Fibroblast of skin of scalp (primary cell): ENCODE measurements around the gene DAAM2.
A peak's percentile ranks its signal among the peaks of the same experiment; 100 is the strongest.

Source experiments
- DNase-seq: peaks from one replicate; pipeline ENCODE4 v3.0.0-alpha.2; 2013

The DAAM2 gene

DNA sequence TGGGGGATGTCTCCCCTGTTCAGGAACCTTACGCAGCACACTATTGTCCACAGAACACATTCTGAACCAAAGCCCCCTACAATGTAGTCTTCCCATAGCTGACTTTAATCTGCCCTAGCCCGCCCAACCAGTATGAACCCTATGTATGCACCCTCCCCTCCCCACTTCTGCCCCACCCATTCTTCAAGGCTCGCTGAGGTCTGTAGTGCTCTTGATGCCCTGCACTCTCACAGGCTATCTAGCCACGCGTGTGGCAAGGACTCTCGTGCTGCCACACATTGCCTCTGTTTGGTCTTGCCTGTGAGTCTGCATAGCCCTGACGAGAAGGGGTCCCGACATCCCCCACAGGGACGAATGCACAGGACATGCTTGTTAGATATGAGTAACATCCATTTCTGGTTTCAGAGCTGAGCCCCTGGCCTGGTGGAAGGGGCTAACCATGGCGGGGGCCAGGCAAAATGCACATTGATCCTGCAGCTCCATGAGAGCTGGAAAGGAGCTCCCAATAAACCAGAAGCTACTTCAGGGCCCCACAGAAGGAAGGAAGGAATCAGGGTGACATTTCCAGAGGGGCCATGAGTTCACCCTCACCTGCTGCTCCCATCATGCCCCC is 119.4 kb downstream of the DAAM2 start:
- no peak for DNase-seq

GRCh38 chr6:39912446-39912845 is 120.3 kb downstream of the DAAM2 start:
- no peak for DNase-seq

DNA sequence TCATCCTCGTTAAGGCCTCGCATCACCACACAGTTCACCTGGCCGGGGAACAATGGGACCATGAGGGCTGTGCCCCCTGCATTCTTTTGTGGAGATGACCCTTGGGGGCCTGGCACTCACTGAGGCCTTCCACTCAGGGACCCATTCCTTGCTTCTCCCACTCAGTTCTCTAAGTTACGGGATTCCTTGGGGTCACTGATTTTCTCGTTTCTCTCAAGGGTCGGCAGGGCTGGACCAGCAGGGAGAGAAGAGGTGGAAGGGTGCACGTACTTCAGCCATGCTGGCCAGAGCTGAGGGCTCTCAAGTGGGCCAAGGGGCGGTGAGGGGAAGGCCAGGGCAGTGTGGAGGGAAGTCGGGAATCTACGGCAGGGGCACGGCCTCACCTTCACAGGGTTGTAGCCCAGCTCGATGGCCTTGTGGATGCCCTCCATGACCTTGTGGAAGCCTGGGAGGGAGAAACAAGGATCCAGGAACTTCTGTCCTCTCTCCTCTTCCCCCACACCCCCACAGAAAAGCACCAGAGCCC is 121.3 kb downstream of the DAAM2 start:
- no peak for DNase-seq

GRCh38 chr6:39914239-39914638 is 122.1 kb downstream of the DAAM2 start:
- no peak for DNase-seq

DNA sequence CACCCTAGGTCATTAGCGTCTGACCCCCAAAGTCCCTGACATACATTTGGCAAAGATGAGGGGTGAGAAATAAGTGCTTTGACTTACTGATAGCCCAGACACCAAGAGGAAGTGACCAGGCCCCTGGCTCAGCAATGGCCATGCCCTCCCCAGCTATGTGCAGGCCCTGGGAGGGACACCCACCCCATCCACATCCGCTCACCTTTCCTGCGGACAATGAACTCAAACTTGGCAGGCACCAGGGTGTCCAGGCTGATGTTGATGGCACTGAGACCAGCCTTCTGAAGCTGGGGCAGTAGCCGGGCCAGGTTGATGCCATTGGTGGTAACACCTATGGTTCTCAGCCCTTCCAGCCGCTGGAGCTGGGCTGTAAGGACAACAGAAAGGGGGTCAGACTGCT is 123.7 kb downstream of the DAAM2 start:
- no peak for DNase-seq

DNA sequence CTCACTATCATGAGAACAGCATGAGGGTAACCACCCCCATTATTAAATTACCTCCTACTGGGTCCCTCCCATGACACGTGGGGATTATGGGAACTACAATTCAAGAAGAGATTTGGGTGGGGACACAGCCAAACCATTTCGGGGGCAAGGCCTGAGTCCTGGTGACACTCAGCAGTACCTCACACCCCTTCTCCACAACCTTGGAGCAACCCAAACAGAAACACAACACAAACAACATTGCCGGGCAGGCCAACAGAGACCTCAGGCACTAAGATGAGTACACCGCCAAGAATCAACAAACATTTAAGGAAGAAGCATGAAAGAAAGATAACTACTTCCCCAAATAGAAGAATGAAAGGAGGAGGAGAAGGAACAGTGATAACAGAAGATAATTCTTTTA is 125.2 kb downstream of the DAAM2 start:
- DNase-seq, result no peak

DNA sequence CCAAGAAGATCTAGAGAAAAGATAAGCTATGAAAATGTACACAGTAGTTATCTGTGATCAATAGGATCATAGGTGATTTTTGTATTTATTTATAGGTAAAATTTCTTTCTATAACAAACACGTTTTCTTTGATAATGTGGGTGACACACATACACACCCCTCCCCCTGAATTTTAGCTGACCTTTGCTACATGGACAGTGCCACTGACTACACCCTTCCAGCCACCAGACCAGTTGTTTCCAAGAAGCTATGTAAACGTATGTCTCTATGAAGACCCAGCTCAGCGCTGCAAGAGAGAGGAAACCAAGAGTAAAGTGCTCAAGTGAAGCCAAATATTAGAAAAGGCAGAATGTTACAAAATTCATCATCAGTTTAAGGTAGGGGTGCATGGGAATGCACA is 125.8 kb downstream of the DAAM2 start:
- DNase-seq, result no peak

DNA sequence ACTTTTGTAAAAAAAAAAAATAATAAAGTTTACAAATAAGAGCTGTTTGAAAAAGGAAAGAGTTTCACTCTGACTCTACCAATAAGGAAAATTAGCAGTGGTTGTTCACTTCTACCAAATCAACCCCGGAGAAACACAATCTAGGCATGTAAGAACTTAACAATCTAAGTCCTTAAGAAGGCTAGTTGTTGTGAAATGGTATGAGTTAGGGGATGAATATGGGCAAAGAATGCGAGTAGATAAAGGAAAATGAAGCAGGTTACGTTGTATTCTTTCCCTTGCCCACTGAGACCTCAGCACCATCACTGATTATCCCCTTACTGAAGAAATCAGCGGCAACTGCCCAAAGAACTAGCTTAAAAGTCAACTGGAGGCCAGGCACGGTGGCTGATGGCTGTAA is 126.7 kb downstream of the DAAM2 start:
- DNase-seq, result no peak

- no peak for DNase-seq
Measured at GRCh38 chr6:39920157-39920556, 128.0 kb downstream of the DAAM2 start.

DNA sequence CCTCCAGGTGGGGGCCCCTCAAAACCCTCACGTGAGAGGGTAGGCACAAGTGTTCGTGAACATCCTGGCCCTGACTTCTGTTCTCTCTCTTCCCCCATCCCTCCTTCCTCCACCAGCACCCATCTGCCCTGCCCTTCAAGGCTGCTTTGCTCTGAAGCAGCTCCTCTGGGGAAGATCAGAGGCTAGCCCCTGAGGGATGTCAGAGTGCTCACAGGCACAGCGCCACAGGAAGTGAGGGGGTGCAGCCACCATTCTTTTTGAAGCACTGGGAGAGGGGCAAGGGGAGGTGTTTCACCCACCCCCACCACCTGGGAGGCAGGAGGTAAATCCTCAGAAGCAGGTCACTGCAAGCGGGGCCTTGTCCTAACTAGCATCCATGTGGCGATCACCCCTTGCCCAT is 130.6 kb downstream of the DAAM2 start:
- DNase-seq, result no peak

- DNase-seq, result no peak
Measured at GRCh38 chr6:39923394-39923793, 131.2 kb downstream of the DAAM2 start.

GRCh38 chr6:39923861-39924260 is 131.7 kb downstream of the DAAM2 start:
- no peak for DNase-seq

- no peak for DNase-seq
Measured at GRCh38 chr6:39924283-39924682, 132.1 kb downstream of the DAAM2 start.

DNA sequence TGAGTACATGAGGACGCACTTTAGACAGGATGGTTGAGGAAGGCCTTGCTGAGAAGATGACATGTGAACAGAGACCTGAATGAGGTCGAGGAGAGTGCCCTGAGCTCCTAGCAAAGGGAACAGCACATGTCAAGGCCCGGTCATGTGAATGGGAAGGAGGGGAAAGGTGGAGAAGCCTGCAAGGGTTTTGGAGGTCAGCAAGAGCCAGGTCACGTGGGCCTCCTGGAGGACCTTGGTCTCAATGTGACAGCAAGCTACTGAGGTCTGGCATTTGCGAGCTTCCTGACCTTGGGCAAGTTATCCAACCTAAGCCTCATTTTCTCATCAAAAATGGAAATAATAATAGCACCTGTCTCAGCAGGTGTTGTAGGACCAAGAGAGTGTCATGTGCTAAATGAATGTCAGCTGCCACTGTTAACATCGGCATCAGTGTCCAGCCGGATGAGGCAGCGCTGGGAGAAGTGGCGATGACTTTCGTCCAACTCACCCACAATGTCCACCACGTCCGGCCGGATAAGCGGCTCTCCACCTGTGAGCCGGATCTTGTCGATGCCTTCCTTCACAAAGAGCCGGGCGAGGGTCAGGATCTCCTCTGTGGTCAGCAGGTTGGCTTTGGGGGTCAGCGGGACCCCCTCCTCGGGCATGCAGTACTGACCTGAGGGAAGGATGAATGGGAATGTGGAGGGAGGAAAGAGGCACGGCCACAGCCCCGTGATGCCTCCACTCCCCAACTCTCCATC is 133.2 kb downstream of the DAAM2 start:
- no peak for DNase-seq

DNA sequence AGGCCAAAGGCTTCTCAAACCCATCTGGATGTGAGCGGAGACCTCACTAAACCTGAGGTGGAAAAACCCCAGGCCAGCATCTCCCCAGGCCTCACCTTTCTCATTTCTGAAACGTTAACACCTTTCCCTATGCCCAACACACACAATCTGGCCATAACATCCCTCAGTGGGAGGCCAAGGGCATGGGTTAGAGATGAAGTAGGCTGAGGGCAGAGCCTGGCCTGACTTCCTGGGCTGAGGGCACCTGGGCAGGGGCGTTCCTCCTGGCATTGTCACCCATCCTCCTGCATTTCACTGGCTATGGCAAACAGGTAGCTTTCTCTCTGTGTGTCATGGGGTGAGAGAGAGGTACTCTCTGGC is 133.7 kb downstream of the DAAM2 start:
- no peak for DNase-seq

- DNase-seq, result no peak
Measured at GRCh38 chr6:39926668-39927067, 134.5 kb downstream of the DAAM2 start.

GRCh38 chr6:39927159-39927558 is 135.0 kb downstream of the DAAM2 start:
- DNase-seq, result no peak

DNA sequence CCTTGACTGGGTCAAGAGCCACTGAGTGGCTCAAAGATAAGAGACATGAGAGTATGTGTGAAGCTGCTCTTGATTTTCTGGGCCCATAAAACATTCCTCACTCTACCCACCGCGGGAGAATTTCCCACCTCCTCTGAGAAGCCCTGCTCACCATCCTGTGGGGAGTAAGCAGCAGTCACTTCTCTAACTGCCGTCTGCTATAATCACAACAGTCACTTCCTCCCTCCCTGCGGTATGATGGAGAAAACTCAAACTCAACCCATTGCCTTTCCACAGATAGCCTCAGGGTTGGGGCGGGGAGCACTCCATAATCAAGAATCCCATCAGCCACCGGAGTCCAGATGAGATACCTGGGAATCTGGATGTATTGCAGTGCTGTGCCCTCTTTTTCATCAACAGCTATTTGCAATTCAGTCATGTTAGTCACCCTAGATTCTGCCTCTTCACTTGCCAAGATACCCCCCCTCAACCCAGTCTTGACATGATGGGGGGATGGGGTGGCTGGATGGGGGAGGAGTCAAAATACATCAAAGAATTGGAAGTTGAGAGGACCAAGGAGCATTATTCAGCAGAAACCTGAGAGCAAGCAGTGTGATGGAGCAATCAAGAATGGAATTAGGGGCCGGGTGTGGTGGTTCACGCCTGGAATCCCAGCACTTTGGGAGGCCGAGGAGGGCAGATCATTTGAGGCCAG is 137.0 kb downstream of the DAAM2 start:
- DNase-seq, result peak; percentile 44

DNA sequence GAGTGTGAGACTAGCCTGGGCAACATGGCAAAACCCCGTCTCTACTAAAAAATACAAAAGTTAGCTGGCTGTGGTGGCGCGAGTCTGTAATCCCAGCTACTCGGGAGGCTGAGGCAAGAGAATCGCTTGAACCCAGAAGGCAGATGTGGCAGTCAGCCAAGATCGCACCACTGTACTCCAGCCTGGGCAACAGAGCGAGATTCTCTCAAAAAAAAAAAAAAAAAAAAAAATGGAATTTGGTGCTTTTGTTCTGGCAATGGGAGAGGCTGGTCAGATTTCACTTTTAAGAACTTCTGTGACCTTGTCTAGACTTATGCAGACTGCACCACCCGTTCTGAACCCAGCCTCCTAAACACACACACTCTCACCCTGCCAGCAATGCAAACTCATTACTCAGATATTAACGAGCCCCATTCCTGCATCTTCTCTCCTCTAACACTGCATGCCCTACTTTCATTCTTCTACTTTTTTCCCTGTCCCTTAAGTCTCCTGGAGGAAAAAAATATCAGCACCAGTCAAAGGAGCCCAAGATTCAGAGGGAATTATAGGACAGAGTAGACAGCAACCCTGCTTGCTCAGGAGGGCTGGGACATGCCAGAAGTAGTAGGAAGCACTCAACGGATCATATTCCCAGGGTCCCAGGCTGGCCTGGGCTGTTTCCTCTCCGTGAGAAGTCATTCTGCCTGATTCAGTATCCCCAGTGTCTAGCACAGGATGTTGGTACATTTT is 137.7 kb downstream of the DAAM2 start:
- DNase-seq, result peak; percentile 44

- no peak for DNase-seq
Measured at GRCh38 chr6:39930540-39930939, 138.4 kb downstream of the DAAM2 start.

GRCh38 chr6:39931607-39932006 is 139.4 kb downstream of the DAAM2 start:
- no peak for DNase-seq

- DNase-seq, result no peak
Measured at GRCh38 chr6:39932386-39932910, 140.3 kb downstream of the DAAM2 start.

DNA sequence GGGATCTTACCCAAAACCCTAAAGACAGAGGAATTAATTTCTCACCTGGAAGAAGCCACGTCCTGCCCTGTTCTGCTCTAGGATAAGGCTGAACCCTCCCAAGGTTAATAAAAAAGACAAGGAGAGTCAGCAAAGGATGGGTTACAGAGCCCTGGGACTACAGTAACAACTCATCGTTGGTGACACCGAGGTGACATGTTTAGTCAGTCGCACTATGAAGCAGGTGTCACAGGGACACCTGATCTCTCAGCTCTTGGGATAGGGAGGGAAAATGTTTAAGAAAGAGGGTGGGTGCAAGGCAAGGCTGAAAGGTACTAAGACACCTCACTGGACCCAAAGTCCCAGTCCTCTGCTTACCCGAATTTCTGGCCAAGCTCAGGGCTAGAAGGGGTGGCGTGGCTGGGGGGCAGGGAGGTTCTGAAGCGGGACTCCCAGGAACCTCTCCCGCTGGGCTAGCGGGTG is 141.5 kb downstream of the DAAM2 start:
- DNase-seq, result no peak
